Neuronal stem cell (in vitro differentiated cells): ENCODE results near the gene GPC1.
A peak's percentile ranks its signal among the peaks of the same experiment; 100 is the strongest.

ENCODE experiments used
- DNase-seq: peaks from one replicate; pipeline ENCODE4 v3.0.0-alpha.2; 2013; ENCODE audit warnings: low spot score
- H2AFZ ChIP-seq: one replicate; pipeline ENCODE4 v1.6.1; 2013; ENCODE audit warnings: mild to moderate bottlenecking, low read length, inconsistent platforms
- H2AK5ac ChIP-seq: 2 replicates; pipeline ENCODE4 v1.6.1; 2013; ENCODE audit warnings: low read depth, mild to moderate bottlenecking, inconsistent platforms, low read length, moderate library complexity, mixed read lengths
- H2BK120ac ChIP-seq: 2 replicates; pipeline ENCODE4 v1.6.1; 2013; ENCODE audit warnings: low read depth, mild to moderate bottlenecking, inconsistent platforms, low read length, moderate library complexity, mixed read lengths
- H2BK12ac ChIP-seq: one replicate; pipeline ENCODE4 v1.6.1; 2013; ENCODE audit warnings: low read length, inconsistent platforms
- H2BK15ac ChIP-seq: 2 replicates; pipeline ENCODE4 v1.6.1; 2013; ENCODE audit warnings: mild to moderate bottlenecking, low read length, inconsistent platforms, mixed read lengths
- H2BK5ac ChIP-seq: one replicate; pipeline ENCODE4 v1.6.1; 2013; ENCODE audit warnings: inconsistent platforms, mild to moderate bottlenecking, low read length, moderate library complexity
- H3K14ac ChIP-seq: one replicate; pipeline ENCODE4 v1.6.1; 2013; ENCODE audit warnings: low read length, inconsistent platforms
- H3K18ac ChIP-seq: 2 replicates; pipeline ENCODE4 v1.6.1; 2013; ENCODE audit warnings: low read length, inconsistent platforms
- H3K23ac ChIP-seq: 2 replicates; pipeline ENCODE4 v1.6.1; 2013; ENCODE audit warnings: low read depth, mild to moderate bottlenecking, mixed read lengths, low read length, inconsistent platforms; ENCODE audit not compliant: poor library complexity
- H3K27ac ChIP-seq: replicated peaks from 3 replicates; pipeline ENCODE4 v1.5.1; 2013; ENCODE audit warnings: low read length, inconsistent platforms
- H3K27me3 ChIP-seq, 3 experiments: 2 replicates each; pipeline ENCODE4 v1.6.1; 2013; ENCODE audit warnings: low read length in 3 of 3, mild to moderate bottlenecking in 2 of 3, inconsistent platforms in 1 of 3, low read depth in 1 of 3, mixed read lengths in 1 of 3, moderate library complexity in 1 of 3; ENCODE audit not compliant: control insufficient read depth in 3 of 3, insufficient read depth in 3 of 3
- H3K36me3 ChIP-seq, 2 donors: replicated peaks in 1 of 2; 2 replicates each; pipeline ENCODE4 v1.6.1; 2013; ENCODE audit warnings: low read length in 2 of 2; ENCODE audit not compliant: control insufficient read depth in 2 of 2, insufficient read depth in 2 of 2
- H3K4ac ChIP-seq: 2 replicates; pipeline ENCODE4 v1.6.1; 2013; ENCODE audit warnings: inconsistent platforms, mild to moderate bottlenecking, low read length, moderate library complexity
- H3K4me1 ChIP-seq, 2 donors: 1 replicate in 1 of 2; 2 replicates in 1 of 2; pipeline ENCODE4 v1.6.1; 2013; ENCODE audit warnings: low read length in 2 of 2, low read depth in 1 of 2; ENCODE audit not compliant: control insufficient read depth in 2 of 2, insufficient read depth in 1 of 2
- H3K4me2 ChIP-seq: one replicate; pipeline ENCODE4 v1.6.1; 2013; ENCODE audit warnings: mild to moderate bottlenecking, low read length, inconsistent platforms; ENCODE audit not compliant: insufficient read depth, poor library complexity, severe bottlenecking
- H3K4me3 ChIP-seq, 2 donors: 2 replicates each; pipeline ENCODE4 v1.5.1; 2013; ENCODE audit warnings: low read length in 2 of 2, mild to moderate bottlenecking in 2 of 2, inconsistent platforms in 1 of 2, moderate library complexity in 1 of 2
- H3K79me1 ChIP-seq: one replicate; pipeline ENCODE4 v1.6.1; 2013; ENCODE audit warnings: low read depth, mild to moderate bottlenecking, inconsistent platforms, low read length, moderate library complexity
- H3K9ac ChIP-seq: one replicate; pipeline ENCODE4 v1.6.1; 2013; ENCODE audit warnings: mild to moderate bottlenecking, low read depth, low read length, inconsistent platforms; ENCODE audit not compliant: poor library complexity
- H3K9me3 ChIP-seq, 2 donors: replicated peaks in 1 of 2; 2 replicates each; pipeline versions ENCODE3 to v1.6.1; 2013; ENCODE audit warnings: low read length in 2 of 2, mild to moderate bottlenecking in 2 of 2, inconsistent platforms in 1 of 2, low read depth in 1 of 2, mixed read lengths in 1 of 2, moderate library complexity in 1 of 2; ENCODE audit not compliant: control insufficient read depth in 2 of 2, insufficient read depth in 1 of 2
- H4K8ac ChIP-seq: one replicate; pipeline ENCODE4 v1.6.1; 2013; ENCODE audit warnings: low read depth, mild to moderate bottlenecking, inconsistent platforms, low read length, moderate library complexity
- H4K91ac ChIP-seq: one replicate; pipeline ENCODE4 v1.6.1; 2013; ENCODE audit warnings: low read length, low read depth, mild to moderate bottlenecking, inconsistent platforms; ENCODE audit not compliant: poor library complexity
- WGBS, 2 donors: extraction: QIAGEN DNeasy Blood & Tissue Kit; methylation state at CpG; one replicate each; pipeline ENCODE4 v1.1.7; 2013; ENCODE audit warnings: missing lambda C conversion rate in 2 of 2, mixed read lengths in 1 of 2; ENCODE audit not compliant: insufficient read length in 2 of 2, insufficient replicate concordance in 1 of 2; ENCODE audit errors: extremely low coverage in 2 of 2; 5-methylcytosine and 5-hydroxymethylcytosine counted together

The GPC1 gene

DNA sequence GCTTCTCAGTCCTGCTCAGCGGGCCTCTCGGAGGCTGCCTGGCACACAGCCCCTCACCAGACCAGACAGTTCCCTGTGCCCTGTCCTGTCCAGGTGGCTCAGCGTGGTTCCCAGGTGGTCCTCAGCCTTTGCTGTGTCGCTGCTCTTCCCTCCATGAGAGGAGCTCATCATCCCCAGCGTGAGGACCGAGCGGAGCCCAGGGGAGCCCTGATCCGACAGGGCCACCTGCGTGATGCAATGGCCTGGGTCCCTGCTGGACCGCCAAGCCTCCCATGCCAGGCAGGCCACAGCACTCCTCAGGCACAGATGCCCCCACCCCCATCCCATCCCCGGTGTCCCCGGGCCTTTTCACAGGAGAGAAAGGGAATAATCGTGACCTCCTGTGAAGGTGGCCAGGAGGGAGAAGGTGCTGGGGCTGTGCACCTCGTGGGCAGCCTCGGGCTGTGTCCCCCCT, 4.3 kb downstream of the GPC1 start:
- H3K27me3 ChIP-seq: peaks cover 0 to 6% (median 0%) of the 10 kb centered on the region in 3 experiments
- no peak overlapping the region for H3K18ac ChIP-seq
- no peak overlapping the region for H3K9ac ChIP-seq
- no peak overlapping the region for H2AFZ ChIP-seq
- peaks cover 0 to 2% of the 10 kb centered on the region in 2 donors for H3K9me3 ChIP-seq
- peak overlapping the region; percentile 23 for H3K4ac ChIP-seq
- peak overlapping the region; percentile 43 for H2AK5ac ChIP-seq
- H2BK12ac ChIP-seq: no peak overlapping the region
- peak overlapping the region; percentile 31 for H2BK120ac ChIP-seq
- H2BK15ac ChIP-seq: no peak overlapping the region
- no peak overlapping the region for H3K14ac ChIP-seq
- no peak overlapping the region for H4K91ac ChIP-seq
- peak overlapping the region; percentile 87 for H2BK5ac ChIP-seq
- H3K27ac ChIP-seq: no peak overlapping the region
- no CpG with 5 or more reads among the region's 15 CpGs for WGBS, 2 donors
- peak overlapping the region; percentile 65 for H4K8ac ChIP-seq
- H3K4me1 ChIP-seq: peaks cover 15 to 21% of the 10 kb centered on the region in 2 donors
- H3K79me1 ChIP-seq: peaks cover 51% of the 10 kb centered on the region
- peaks cover 16 to 18% of the 10 kb centered on the region in 2 donors for H3K36me3 ChIP-seq
- H3K4me2 ChIP-seq: no peak overlapping the region
- no peak for DNase-seq
- no peak overlapping the region for H3K4me3 ChIP-seq
- peak overlapping the region; percentile 55 for H3K23ac ChIP-seq

DNA sequence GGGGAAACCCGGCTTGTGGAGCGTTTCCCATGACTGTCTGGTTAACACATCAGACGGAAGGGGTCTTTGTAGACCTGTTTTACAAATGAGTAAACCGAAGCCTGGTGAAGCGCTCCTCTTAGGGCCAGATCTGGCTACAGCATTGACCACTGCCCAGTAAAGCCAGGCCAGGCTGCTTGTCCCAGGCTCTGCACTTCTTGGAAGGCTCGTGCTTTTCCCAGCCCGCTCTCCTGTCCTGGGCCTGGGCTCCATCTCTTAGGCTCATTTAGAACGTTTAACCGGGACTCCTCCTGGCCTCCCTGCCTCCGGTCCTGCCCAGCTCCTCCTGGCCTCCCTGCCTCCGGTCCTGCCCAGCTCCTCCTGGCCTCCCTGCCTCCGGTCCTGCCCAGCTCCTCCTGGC, 4.8 kb downstream of the GPC1 start:
- Histone ChIP-seq H3K27me3 (peaks cover 0 to 6% (median 0%) of the 10 kb centered on the region in 3 experiments), H3K79me1 (peaks cover 54% of the 10 kb centered on the region), H3K14ac (no peak overlapping the region), H2BK120ac (peak overlapping the region; percentile 31), H3K4me1 (peaks cover 15 to 21% of the 10 kb centered on the region in 2 donors), H3K4me3 (no peak overlapping the region), H3K9ac (no peak overlapping the region), H3K27ac (no peak overlapping the region), H3K4me2 (no peak overlapping the region), H2AK5ac (peak overlapping the region; percentile 43), H3K9me3 (peaks cover 0 to 2% of the 10 kb centered on the region in 2 donors), H2BK5ac (no peak overlapping the region), H3K4ac (no peak overlapping the region), H3K36me3 (peaks cover 18 to 24% of the 10 kb centered on the region in 2 donors), H3K18ac (no peak overlapping the region), H3K23ac (no peak overlapping the region), H4K91ac (no peak overlapping the region), H2BK15ac (no peak overlapping the region), H2AFZ (no peak overlapping the region), H2BK12ac (no peak overlapping the region), H4K8ac (no peak overlapping the region)
- DNase-seq: no peak
- no CpG with 5 or more reads among the region's 12 CpGs for WGBS, 2 donors

DNA sequence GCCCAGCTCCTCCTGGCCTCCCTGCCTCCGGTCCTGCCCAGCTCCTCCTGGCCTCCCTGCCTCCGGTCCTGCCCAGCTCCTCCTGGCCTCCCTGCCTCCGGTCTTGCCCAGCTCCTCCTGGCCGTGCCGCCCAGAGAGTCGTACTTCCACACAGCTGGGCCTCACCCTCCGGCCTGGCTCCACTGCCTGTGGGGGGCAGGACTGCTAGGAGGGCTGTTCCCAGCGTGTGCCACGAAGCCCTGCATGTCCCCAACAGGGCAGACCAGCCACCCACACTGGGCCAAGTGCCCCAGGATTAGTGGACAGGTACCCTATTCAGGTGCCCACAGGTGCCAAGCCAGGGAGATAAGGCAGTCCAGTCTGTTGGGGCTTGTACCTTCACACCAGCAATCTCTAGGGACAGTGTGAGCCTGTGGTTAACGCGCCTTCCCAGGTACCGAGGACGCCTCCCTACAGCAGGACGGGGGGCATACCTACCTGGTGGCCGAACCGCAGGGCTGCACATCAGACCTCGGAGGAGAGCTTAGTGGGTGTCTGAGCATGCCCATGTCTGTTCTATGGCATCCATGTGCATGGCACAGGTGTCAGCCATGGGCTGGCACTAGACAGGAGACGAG, 5.3 kb downstream of the GPC1 start:
- H4K8ac ChIP-seq: peak overlapping the region; percentile 43
- H3K4me3 ChIP-seq: peak overlapping the region in 1 of 2 donors; percentile 11
- H2BK5ac ChIP-seq: no peak overlapping the region
- peak overlapping the region; percentile 58 for H2BK12ac ChIP-seq
- no peak overlapping the region for H3K14ac ChIP-seq
- no peak overlapping the region for H4K91ac ChIP-seq
- H3K18ac ChIP-seq: peak overlapping the region; percentile 3
- peak overlapping the region; percentile 53 for H2AK5ac ChIP-seq
- H3K36me3 ChIP-seq: peaks cover 21 to 29% of the 10 kb centered on the region in 2 donors
- peaks cover 58% of the 10 kb centered on the region for H3K79me1 ChIP-seq
- H3K4me1 ChIP-seq: peaks cover 15 to 21% of the 10 kb centered on the region in 2 donors
- no peak overlapping the region for H3K27ac ChIP-seq
- no peak overlapping the region for H2BK120ac ChIP-seq
- H3K4ac ChIP-seq: no peak overlapping the region
- no peak overlapping the region for H2AFZ ChIP-seq
- DNase-seq: no peak
- peak overlapping the region; percentile 6 for H2BK15ac ChIP-seq
- peak overlapping the region; percentile 85 for H3K23ac ChIP-seq
- WGBS, 2 donors: no CpG with 5 or more reads among the region's 18 CpGs
- H3K9me3 ChIP-seq: peaks cover 0 to 2% of the 10 kb centered on the region in 2 donors
- no peak overlapping the region for H3K4me2 ChIP-seq
- peaks cover 0 to 6% (median 0%) of the 10 kb centered on the region in 3 experiments for H3K27me3 ChIP-seq
- H3K9ac ChIP-seq: peak overlapping the region; percentile 81

DNA sequence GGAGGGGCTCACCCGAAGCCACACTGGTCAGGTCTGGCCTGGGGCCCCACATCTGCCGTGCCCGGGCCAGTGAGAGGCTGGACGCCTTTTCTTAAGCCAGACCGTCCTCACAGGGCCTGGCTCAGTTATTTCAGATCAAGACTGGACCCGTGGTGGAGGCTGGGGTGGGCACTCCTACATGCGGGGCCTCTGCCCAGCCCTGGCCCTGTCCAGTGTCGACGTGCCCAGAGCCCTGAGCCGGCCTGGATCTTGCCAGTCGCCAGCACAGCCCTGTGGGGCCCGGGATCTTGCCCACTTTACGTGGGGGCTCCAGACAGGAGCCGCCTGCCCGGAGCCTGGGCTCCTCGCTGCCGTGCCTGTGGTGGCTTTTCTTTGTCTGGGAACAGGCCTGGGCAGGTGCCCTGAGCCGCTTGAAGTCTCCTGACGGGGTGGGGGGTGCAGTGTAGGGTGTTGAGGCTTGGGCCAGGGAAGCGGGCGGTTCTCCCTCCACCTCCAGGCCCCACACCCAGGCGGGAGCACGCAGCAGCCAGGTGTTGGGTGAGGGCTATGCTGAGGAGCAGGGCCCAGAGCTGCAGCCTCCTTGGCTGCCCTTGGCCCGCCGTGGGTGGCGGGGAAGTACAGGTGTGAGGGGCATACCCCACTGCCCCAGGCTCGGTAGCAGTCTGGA, 6.0 kb downstream of the GPC1 start:
- Histone ChIP-seq H3K9me3 (peaks cover 0 to 2% of the 10 kb centered on the region in 2 donors), H3K4me3 (no peak overlapping the region), H3K4ac (no peak overlapping the region), H3K79me1 (peaks cover 62% of the 10 kb centered on the region), H2BK12ac (peak overlapping the region; percentile 58), H3K23ac (peak overlapping the region; percentile 85), H2BK15ac (no peak overlapping the region), H3K27me3 (peaks cover 0 to 5% (median 0%) of the 10 kb centered on the region in 3 experiments), H3K18ac (peak overlapping the region; percentile 38), H2BK120ac (no peak overlapping the region), H3K4me2 (no peak overlapping the region), H4K91ac (no peak overlapping the region), H3K9ac (peak overlapping the region; percentile 81), H2AFZ (no peak overlapping the region), H3K4me1 (peaks cover 14 to 20% of the 10 kb centered on the region in 2 donors), H4K8ac (peak overlapping the region; percentile 43), H2BK5ac (peak overlapping the region; percentile 93), H2AK5ac (peak overlapping the region; percentile 53), H3K14ac (peak overlapping the region; percentile 38), H3K27ac (no peak overlapping the region), H3K36me3 (peaks cover 26 to 36% of the 10 kb centered on the region in 2 donors)
- WGBS, 2 donors: no CpG with 5 or more reads among the region's 27 CpGs
- DNase-seq: no peak
